ENCODE measurements around the gene SWSAP1.
"Not testable (repeated sequence)": the region's sequence is repeated elsewhere in the genome, so short reads cannot be mapped to it uniquely, and the experiment has no call there.

SWSAP1 gene, protein sequence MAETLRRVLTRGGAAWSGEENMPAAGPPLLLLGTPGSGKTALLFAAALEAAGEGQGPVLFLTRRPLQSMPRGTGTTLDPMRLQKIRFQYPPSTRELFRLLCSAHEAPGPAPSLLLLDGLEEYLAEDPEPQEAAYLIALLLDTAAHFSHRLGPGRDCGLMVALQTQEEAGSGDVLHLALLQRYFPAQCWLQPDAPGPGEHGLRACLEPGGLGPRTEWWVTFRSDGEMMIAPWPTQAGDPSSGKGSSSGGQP

DNA sequence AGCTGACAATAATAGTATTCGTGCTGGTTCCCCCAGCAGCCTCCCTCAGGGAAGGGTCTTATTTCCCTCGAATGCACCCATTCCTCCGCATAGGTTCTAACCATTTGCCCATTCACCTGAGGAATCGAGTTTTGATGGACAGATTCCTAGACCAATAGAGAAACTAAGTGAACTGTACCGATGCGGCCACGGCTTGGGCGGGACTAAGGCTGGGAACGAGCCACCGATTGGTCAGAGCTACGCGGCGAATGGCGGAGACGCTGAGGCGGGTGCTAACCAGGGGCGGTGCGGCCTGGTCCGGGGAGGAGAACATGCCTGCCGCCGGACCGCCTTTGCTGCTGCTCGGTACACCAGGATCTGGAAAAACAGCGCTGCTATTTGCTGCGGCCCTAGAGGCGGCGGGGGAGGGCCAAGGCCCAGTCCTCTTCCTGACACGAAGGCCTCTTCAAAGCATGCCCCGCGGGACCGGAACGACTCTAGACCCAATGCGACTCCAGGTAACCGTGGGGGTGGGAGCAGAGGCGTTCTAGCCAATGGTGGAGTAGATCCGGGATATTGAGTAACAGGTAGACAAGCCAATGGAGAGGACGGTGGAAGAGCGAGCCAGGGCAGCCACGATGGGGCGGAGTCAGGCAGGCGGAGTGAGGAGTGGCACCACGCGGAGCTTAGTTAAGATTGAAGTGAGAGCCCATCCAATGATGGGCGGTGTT, at the start of gene SWSAP1:
SWSAP1 (plus strand) TSS at position 234 of the 710 bp plus-strand sequence; CDS start at position 249, 15 bp downstream.
- peak; percentile 99 to 100 for DNase-seq

DNA sequence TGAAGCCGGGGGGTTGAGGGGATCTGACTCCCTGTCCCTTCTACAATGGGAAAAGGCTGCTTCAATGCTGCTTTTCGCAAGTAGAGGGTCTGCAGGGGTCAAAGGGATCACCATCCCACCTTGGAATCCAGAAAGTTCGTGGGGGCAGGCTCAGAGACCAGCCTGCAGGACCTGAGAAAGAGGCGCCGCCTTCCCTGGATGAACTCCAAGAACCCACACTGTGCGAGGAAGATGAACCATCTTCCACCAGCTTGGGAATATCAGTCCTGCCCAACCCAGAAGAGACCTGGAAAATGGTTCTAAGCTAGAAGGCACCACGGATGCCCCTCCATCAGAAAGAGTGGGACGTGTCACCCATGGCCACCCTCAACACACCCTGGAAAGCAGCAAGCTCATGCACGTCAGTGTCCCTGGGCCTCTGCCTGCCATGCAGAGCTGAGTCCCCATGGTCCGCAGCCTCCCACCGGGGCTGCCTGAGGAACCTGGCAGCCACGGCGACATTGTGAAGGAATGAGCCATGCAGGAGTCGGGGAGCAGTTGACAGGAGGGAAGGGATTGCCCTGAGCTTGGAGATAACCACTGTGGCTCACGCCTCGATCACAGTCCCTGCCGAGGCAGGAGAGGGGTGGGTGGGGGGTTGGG, 49.6 kb upstream of the SWSAP1 start:
- no peak for DNase-seq

DNA sequence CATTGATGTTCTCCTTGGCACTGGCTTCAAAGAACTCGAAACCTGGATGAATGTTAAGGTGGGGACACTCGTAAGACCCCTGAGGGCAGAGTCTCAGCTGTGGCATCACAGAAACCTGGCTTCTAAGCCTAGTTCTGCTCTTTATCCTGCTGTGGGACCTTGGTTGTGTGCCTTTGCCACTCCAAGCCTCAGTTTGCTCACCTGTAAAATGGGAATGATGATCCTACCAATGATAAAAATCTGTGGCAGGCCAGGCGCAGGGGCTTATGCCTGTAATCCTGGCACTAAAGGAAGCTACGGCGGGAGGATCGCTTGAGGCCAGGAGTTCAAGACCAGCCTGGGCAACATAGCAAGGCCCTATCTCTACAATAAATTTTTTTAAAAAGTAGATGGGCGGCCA, 48.9 kb upstream of the SWSAP1 start:
- DNase-seq = no peak

DNA sequence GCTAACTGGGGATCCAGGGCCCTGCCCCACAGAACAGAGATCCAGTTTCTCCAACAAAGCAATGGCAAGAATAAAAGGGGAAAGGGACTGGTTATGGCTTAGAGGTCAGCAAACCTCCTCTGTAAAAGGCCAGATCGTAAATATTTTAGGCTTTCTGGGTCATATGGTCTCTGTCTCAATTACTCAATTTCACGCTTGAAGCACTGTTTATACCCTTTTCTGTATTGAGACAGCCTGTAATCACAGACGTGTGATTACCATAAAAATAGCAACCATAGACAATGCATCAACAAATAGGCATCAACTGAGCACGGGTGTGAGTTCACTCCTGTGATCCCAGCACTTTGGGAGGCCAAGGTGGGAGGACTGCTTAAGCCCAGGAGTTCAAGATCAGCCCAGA, 44.3 kb upstream of the SWSAP1 start:
- no peak for DNase-seq

DNA sequence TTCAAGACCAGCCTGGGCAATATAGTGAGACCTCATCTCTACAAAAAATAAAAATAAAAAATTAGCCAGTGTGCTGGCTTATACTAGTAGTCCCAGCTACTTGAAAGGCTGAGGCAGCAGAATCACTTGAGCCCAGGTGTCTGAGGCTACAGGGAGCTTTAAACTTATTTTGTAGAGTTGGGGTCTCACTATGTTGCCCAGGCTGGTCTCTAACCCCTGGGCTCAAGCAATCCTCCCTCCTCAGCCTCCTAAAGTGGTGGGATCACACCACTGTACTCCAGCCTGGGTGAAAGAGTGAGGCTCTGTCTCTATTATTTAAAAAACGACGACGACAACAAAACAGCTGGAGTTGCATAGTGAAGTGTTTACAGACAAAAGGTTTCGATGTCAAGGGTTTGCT, 43.0 kb upstream of the SWSAP1 start:
- DNase-seq = no peak

DNA sequence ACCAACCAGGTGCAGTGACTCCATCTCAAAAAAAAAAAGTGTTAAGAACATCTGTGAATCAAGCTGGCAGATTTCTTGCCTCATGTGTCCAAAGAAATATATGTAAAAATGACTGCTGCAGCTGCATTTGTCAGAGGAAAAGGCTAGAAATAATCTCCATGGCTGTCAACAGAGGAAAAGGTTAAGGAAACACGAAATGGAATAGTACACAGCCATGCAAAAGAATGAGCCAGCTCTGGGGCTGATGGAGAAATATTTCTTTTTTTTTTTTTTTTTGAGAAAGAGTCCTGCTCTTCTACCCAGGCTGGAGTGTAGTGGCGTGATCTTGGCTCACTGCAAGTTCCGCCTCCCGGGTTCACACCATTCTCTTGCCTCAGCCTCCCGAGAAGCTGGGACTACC, 41.6 kb upstream of the SWSAP1 start:
- no peak for DNase-seq

DNA sequence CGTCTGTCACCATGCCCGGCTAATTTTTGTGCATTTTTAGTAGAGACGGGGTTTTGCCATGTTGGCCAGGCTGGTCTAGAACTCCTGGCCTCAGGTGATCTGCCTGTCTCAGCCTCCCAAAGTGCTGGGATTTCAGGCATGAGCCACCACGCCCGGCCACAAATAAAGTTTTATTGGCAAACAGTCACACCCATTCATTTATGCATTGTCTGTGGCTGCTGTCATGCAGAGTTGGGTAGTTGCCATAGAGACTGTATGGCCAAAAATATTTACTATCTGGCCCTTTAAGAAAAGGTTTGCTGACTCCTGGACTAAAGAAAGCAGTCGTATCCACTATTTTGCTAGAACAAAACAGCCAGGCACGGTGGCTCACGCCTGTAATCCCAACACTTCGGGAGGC, 40.6 kb upstream of the SWSAP1 start:
- DNase-seq = not testable (repeated sequence)

DNA sequence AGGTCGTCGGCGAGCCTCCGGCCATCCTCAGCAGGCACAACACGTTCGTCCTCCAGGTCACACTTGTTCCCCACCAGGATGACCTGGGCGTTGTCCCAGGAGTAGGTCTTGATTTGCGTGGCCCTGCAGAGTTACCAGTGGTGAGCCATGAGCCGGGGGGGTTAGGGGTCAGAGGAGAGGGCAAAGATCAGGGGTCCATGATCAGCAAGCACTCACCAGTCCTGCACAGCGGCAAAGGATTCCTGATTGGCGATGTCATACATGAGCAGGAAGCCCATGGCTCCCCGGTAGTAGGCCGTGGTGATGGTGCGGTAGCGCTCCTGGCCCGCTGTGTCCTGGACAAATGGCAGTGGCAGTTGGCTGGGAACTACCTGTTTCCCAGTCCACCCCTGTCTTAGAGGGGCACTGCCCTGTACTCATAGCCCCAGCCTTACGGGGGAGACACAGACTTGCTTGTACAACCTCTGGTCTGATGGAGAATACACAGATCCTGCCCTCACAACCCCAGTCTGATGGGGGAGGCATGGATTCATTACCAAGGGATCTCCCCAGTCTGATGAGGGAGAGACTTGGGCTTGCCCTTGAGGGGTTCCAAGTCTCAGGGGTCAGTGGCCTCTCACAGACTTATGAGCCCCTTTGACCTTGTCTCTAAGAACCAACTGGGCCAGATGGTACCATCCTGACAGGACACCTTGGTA, 38.9 kb upstream of the SWSAP1 start:
- DNase-seq = no peak

DNA sequence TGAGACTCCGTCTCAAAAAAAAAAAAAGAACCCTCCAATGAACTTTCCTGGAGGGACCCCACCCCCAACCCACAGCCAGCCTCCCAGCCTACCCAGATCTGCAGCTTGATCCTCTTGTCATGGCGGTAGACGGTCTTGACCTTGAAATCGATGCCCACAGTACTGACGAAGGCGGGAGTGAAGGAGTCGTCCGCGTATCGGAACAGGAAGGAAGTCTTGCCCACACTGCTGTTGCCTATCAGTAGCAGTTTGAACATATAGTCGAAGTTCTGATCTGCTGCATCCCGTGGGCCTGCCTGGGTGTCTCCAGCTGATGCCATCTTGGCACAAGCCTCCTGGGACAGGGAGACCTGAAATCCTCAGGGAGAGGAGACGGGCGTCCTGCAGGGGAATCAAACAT, 37.4 kb upstream of the SWSAP1 start:
- no peak for DNase-seq

DNA sequence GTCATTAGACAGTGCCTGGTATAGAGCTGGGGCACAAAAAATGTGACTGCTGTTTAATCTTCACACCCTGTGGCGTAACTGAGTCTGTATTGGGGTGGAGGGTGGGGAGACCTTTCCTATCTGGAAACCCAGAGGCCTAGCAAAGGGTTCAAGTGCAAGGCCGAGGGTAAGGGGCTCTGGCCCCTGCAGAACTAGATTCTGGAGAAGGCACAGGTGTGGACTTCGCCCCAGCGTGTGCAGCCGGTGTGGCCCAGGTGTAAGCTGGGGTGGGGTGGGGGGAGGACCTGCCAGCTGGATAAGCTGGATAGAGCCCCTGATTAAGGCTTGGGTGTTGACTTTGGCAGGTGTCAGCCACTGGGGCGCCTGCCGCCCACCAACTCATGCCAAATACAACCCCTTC, 36.3 kb upstream of the SWSAP1 start:
- DNase-seq = no peak

DNA sequence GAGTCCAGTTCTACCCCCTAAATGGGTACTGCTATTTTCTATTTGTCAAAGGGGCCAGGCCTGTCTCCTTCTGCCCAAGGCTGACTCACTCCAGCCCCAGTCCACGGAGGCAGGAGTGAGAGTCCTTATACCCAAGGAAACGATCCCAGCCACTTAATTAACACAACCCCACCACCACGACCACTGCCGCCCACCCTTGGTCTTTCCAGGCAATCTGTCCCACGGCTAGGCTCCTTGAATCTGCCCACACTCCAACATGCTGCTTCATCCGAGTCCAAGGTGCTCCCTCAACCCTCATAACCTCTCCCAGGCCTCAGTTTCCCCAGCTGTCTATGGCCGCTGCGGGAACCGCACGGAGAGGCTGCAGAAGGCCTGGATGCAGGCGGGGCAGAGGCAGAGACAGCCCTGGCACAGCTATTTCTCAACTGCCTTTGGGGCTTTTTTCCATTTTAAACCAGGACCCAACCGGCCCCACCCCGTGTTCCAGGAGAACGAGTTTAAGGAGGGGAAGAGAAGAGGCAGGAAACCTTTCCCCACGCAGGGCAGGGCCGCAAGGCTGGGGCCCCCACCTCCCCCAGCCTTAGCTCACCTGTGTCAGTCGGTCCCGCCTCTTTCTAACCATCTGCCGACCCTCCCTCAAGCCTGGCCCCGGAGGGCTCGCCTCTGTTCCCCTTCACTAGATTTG, 35.8 kb upstream of the SWSAP1 start:
- no peak for DNase-seq

DNA sequence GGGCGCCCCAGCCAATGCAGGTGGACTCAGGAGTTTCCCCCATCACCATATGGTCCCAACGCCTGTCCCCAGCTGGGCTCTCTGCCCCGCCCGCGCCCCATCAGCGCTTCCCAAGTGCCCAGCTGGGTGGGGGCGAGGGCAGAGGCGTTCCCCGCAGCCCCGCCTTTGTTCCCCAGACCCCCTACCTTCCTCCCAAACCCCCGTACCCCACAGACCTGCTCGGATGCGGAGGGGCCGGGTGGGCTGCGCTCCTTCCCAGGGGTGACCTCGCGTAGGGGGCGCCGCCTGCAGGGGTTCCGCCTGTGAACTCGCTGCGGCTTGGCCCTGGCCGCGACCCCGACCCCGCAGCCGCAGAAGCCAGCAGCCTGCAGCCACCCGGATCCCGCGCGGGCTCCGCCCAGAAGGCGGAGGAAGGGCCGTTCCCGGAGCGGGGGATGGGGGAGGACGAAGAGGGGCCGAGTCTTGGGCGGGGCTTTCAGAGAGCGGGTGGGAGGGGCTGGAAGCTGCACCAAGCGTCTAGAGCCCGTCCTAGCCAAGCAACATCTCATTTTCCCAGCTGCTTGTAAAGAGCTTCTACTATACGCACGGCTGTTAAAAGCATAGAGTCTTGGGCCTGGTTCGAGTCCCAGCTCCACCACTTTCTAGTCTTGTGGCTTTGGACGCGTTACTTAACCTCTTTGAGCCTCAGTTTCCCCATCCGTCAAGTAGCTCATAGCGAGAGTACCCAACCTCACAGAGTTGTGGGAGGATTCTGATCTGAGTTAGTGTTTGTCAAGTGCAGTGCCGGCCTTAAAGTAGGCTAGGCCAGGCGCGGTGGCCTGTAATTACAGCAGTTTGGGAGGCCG, 35.0 kb upstream of the SWSAP1 start, which contains the start of gene RAB3D:
RAB3D (minus strand) TSS at position 404 of the 845 bp plus-strand sequence. CDS start 2,258 bp downstream, outside the sequence.
- DNase-seq = peak; percentile 83 to 85

DNA sequence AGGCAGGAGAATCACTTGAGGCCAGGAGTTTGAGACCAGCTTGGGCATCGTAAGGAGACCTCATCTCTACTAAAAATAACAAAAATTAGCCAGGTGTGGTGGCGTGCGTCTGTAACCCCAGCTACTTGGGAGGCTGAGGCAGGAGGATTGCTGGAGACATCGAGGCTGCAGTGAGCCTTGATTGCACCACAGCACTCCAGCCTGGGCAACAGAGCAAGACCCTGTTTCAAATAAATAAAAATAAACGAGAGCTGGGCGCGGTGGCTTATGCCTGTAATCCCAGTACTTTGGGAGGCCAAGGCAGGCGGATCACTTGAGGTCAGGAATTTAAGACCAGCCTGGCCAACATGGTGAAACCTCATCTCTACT, 34.4 kb upstream of the SWSAP1 start:
- DNase-seq = not testable (repeated sequence)

DNA sequence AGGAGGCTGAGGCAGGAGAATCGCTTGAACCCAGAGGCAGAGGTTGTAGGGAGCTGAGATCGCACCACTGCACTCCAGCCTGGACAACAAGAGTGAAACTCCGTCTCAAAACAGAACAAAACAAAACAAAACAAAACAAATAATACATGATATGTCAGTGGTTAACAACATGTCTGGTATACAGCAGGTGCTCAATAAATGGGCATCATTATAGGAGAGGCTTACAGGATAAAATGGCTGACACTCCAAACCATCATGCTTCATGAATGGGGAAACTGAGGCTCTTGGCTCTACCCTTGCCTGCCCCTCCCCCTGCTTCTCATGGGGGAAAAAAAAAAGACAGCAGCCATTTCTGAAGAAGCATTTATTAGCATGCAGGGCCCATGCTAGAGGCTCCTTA, 32.0 kb upstream of the SWSAP1 start:
- DNase-seq = no peak

DNA sequence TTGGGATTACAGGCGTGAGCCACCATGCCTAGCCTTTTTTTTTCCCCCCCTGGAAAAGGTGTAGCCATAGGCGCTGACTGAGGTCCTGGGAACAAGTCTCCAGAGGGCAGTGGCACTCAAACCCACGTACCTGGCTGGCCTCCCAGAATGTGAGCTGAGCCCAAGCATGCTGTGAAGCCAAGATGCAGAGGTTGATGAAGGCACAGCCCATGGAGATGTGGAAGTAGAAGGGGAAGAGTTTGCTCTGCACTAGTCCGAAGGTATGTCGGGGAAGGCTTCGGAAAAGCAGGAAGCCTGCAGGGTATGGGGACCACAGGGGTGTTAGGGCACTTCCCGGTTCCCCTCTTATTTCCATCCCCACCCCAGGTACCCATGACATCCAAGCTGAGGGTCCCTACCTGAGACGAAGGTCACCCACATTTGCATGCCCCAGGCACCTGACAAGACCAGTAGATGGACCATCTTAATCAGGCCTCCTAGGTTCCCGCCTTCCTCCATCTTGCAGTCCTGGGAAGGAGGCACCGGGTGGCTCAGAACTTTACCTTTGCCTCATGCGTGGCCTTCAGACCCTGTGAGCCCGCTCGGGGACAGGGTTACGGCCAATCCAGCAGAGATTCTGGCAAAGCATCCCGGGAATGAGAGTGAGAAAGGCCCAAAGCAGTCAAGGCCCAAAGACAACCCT, 29.2 kb upstream of the SWSAP1 start:
- no peak for DNase-seq

DNA sequence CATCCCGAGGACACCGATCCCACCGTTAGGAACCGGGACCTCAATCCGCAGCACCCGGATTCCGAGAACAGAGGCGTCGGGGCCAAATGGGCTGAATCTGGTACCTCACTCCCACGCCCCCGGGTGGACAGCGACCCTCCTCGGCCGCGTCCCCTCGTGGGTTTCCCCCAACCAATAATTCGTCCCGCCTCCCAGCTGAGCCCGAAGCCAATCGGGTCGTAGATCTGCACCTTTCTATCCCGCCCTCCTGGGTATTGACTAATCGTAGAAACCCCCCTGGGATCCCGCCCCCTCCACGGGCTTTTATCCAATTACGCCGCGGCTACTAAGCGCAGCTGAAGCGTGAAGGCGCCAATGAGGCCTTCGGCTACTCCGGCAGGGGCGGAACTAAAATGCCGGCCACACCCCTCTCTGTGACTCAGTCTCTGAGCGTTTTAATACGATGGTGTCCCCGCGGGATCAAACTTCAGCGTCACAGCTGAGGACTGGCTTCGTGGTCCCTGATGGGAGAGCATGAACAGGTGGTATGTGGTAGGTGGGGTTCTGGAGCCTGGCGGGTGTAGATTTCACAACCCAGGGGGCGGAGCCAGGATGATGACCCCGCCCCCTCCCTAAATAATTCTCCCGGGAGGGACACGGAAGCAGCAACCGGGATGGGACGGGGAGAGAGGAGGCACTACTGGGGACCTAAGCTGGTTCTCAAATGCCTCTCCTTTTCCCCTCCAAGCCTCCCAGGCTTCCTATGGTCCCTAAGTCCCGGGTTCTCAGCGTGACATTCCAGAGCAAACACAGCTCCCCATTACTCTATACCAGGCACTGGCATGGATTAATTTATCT, 28.1 kb upstream of the SWSAP1 start, which contains the start of the genes CCDC159 and TMEM205:
CCDC159 (plus strand) TSS at position 416 of the 837 bp plus-strand sequence; CDS start at position 504, 88 bp downstream.
TMEM205 (minus strand) TSS at position 165 of the 837 bp plus-strand sequence. CDS start 649 bp downstream, outside the sequence.
- peak; percentile 99 for DNase-seq

DNA sequence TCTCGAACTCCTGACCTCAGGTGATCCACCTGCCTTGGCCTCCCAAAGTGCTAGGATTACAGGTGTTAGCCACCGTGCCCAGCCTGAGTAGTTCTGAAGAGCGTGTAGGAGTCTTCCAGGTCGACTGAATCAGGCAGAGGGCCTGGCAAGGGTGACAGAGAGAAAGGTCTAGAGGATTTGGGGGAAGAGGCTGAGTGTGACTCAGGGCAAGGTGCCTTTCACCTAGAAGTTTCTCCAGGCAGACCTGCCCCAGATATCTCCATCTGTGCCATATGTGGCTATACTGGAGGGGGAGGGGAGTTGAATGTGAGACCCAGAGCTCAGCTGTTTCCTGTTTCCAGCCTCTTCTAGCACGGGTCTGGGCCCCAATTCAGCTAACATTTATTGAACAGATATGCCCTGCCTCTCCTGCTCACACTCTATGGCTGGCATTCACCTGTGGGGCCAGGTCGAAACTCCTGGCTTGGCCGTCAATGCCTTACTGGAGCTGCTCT, 26.9 kb upstream of the SWSAP1 start:
- DNase-seq = no peak

DNA sequence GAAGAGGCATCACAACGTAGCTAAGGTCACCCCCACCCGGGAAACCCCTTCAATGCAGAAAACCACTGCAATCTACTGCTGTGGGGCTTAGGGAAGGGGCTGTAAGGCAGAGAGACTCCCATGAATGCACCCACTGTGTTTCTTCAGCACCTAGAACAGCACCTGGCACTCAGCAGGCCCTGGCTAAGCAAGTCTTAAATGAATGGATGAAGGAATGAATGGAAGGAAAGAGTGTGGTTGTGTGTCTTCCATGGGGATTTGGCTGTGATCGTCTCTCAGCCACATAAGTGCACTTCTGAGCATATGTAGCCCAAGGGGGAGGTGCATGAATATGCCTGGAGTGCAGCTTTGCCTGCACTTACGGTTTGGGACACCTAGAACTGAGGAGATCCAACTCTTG, 25.3 kb upstream of the SWSAP1 start:
- DNase-seq = no peak

DNA sequence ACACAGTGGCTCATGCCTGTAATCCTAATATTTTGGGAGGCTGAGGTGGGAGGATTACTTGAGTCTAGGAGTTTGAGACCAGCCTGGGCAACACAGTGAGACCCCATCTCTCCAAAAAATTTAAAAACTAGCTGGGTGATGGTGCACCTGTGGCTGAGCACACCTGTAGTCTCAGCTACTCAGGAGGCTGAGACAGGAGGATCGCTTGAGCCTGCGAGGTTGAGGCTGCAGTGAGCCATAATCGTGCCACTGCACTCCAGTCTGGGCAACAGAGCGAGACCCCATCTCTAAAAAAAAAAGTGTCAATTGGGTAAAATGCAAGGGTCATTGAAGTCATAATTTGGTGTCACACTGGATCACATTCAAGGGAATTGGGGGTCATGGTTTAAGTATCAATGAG, 20.4 kb upstream of the SWSAP1 start:
- DNase-seq = not testable (repeated sequence)
